Testis (tissue), 3 donors: Measurements from ENCODE around the gene AP2A2. TPM values are rescaled to one million over a fixed set of nuclear protein-coding genes. Genes with fewer than 3 reads are reported as not detected.

Source experiments
- DNase-seq: peaks from one replicate; pipeline ENCODE4 v3.0.0-alpha.2; 2019
- H3K27ac ChIP-seq, 2 donors: fragments of 200-600 bp; sonication (generic); one replicate each; pipeline ENCODE4 v1.5.1; 2019
- H3K27me3 ChIP-seq: fragments of 200-600 bp; sonication (generic); one replicate; pipeline ENCODE4 v1.5.1; 2019
- H3K36me3 ChIP-seq: fragments of 200-600 bp; sonication (generic); one replicate; pipeline ENCODE4 v1.5.1; 2017; ENCODE audit warnings: low read depth; ENCODE audit errors: missing control alignments
- H3K4me1 ChIP-seq: fragments of 200-600 bp; sonication (generic); one replicate; pipeline ENCODE4 v1.5.1; 2019
- H3K4me3 ChIP-seq, 2 donors: fragments of 200-600 bp; sonication (generic); one replicate each; pipeline ENCODE4 v1.5.1; 2017 to 2019
- H3K9me3 ChIP-seq: fragments of 200-600 bp; sonication (generic); one replicate; pipeline ENCODE4 v1.5.1; 2017
- CTCF ChIP-seq, 3 experiments: fragments of 450-650 bp in 2 of 3; fragments of 200-600 bp in 1 of 3; sonication (generic) in 1 of 3; IDR thresholded peaks; one replicate each; pipeline ENCODE4 v1.5.1; 2016 to 2019; ENCODE audit warnings: antibody characterized with exemption in 3 of 3, mild to moderate bottlenecking in 2 of 3, moderate library complexity in 1 of 3
- POLR2A ChIP-seq: fragments of 450-650 bp; IDR thresholded peaks from one replicate; pipeline ENCODE4 v1.6.1; 2017; ENCODE audit warnings: antibody characterized with exemption, mild to moderate bottlenecking, moderate library complexity
- WGBS, 2 donors: methylation state at CpG; one replicate each; pipeline ENCODE4 v1.1.5; 2018; 5-methylcytosine and 5-hydroxymethylcytosine counted together
- intact Hi-C: fragments of 100-400 bp; cut with DNase I; formaldehyde crosslinking; loops from one replicate; pipeline ENCODE4 v1.15.1; 2023; ENCODE audit warnings: low total_unique reads
- polyA plus RNA-seq: library from polyadenylated mRNA; stranded (reverse); fragments of 350-450 nt; fragmentation: Illumina TruSeq; extraction: RNeasy Lipid Tissue Mini Kit (QIAGEN cat#74804); gene quantifications from one replicate; pipeline ENCODE4 v1.2.3, GENCODE V29; 2014; ENCODE audit warnings: low read depth, low replicate concordance; ENCODE audit not compliant: insufficient read depth
- total RNA-seq, 2 donors: library from RNA; depleted of rRNA; stranded (reverse); fragments of >200 nt; gene quantifications; one replicate each; pipeline ENCODE4 v1.2.3, GENCODE V29; 2016

AP2A2 gene
- total and polyA plus RNA-seq, 3 donors from 2014 or later: 82.0 to 106 (median 95.0) TPM

GRCh38 chr11:882596-882995 lies 43.1 kb upstream of the AP2A2 start:
- no peaks in the 10 kb centered on the region for H3K9me3 ChIP-seq
- H3K27ac ChIP-seq: no peak overlapping the region
- no peak overlapping the region for H3K4me3 ChIP-seq
- H3K4me1 ChIP-seq: no peaks in the 10 kb centered on the region
- 92% methylated on average over 10 to 14 of the region's 14 CpGs for WGBS, 2 donors
- no peak for TF ChIP-seq CTCF (IDR thresholded peaks at IDR 0.05)
- TF ChIP-seq POLR2A: no peak
- intact Hi-C loops: no loop called here
- no peaks in the 10 kb centered on the region for H3K36me3 ChIP-seq
- no peaks in the 10 kb centered on the region for H3K27me3 ChIP-seq
- DNase-seq: no peak

GRCh38 chr11:883527-883926 lies 42.1 kb upstream of the AP2A2 start:
- WGBS, 2 donors: 77 to 96% methylated on average over 4 to 10 of the region's 10 CpGs
- intact Hi-C loops: no loop called here
- Histone ChIP-seq H3K9me3 (no peaks in the 10 kb centered on the region), H3K4me3 (no peak overlapping the region), H3K36me3 (no peaks in the 10 kb centered on the region), H3K27me3 (no peaks in the 10 kb centered on the region), H3K27ac (no peak overlapping the region), H3K4me1 (no peaks in the 10 kb centered on the region)
- no peak for DNase-seq
- no peak for TF ChIP-seq POLR2A

GRCh38 chr11:884578-885070 lies 41.0 kb upstream of the AP2A2 start:
- intact Hi-C loops: no loop called here
- no peak for DNase-seq
- TF ChIP-seq CTCF (IDR thresholded peaks at IDR 0.05) (no peak), POLR2A (no peak)
- no peaks in the 10 kb centered on the region for H3K4me1 ChIP-seq
- no peaks in the 10 kb centered on the region for H3K9me3 ChIP-seq
- no peak overlapping the region for H3K4me3 ChIP-seq
- H3K27me3 ChIP-seq: no peaks in the 10 kb centered on the region
- no peak overlapping the region for H3K27ac ChIP-seq
- H3K36me3 ChIP-seq: no peaks in the 10 kb centered on the region
- WGBS, 2 donors: 83 to 86% methylated on average over 8 to 16 of the region's 16 CpGs

- H3K9me3 ChIP-seq: no peaks in the 10 kb centered on the region
- TF ChIP-seq POLR2A: no peak
- no peak for TF ChIP-seq CTCF (IDR thresholded peaks at IDR 0.05)
- H3K4me1 ChIP-seq: no peaks in the 10 kb centered on the region
- H3K36me3 ChIP-seq: no peaks in the 10 kb centered on the region
- no peak overlapping the region for H3K27ac ChIP-seq
- H3K4me3 ChIP-seq: no peak overlapping the region
- intact Hi-C loops: no loop called here
- DNase-seq: no peak
- no peaks in the 10 kb centered on the region for H3K27me3 ChIP-seq
- WGBS, 2 donors: 97 to 98% methylated on average over 16 to 17 of the region's 17 CpGs
These were observed 39.1 kb upstream of the AP2A2 start for GRCh38 chr11:886568-886967.

GRCh38 chr11:887589-887988 lies 38.1 kb upstream of the AP2A2 start:
- TF ChIP-seq POLR2A (no peak), CTCF (IDR thresholded peaks at IDR 0.05) (no peak)
- Histone ChIP-seq H3K27me3 (no peaks in the 10 kb centered on the region), H3K36me3 (no peaks in the 10 kb centered on the region), H3K9me3 (no peaks in the 10 kb centered on the region), H3K4me3 (no peak overlapping the region), H3K27ac (no peak overlapping the region), H3K4me1 (no peaks in the 10 kb centered on the region)
- DNase-seq: no peak
- WGBS, 2 donors: 82 to 84% methylated on average over 12 to 14 of the region's 14 CpGs
- intact Hi-C loops: no loop called here
